HAP-1 (cell line): ENCODE results near the gene CFAP70.

Source experiments
- DNase-seq, 2 experiments: peaks; one replicate each; pipeline ENCODE4 v3.0.0-alpha.2; 2016 to 2020; ENCODE audit warnings: low spot score in 2 of 2
- H3K27me3 ChIP-seq: fragments of 250-450 bp; sonication (Bioruptor Pico); 2 replicates; pipeline ENCODE4 v1.5.1; 2020; ENCODE audit warnings: low read depth, mild to moderate bottlenecking, moderate library complexity
- H3K36me3 ChIP-seq: fragments of 250-450 bp; sonication (Bioruptor Pico); replicated peaks from 2 replicates; pipeline ENCODE4 v1.5.1; 2020; ENCODE audit warnings: mild to moderate bottlenecking
- H3K4me1 ChIP-seq: fragments of 250-450 bp; sonication (Bioruptor Pico); 2 replicates; pipeline ENCODE4 v1.5.1; 2020; ENCODE audit warnings: mild to moderate bottlenecking
- H3K4me3 ChIP-seq: fragments of 250-450 bp; sonication (Bioruptor Pico); 2 replicates; pipeline ENCODE4 v1.5.1; 2020; ENCODE audit warnings: mild to moderate bottlenecking, moderate library complexity
- H3K9me3 ChIP-seq: fragments of 250-450 bp; sonication (Bioruptor Pico); 2 replicates; pipeline ENCODE4 v1.5.1; 2020; ENCODE audit warnings: mild to moderate bottlenecking, moderate library complexity
- in situ Hi-C: fragments of 300-500 bp; cut with MboI; formaldehyde crosslinking; loops from 3 replicates; pipeline ENCODE4 v1.14.3; 2020; ENCODE audit warnings: low sequenced_read_pairs, inconsistent platforms, mixed read lengths

The CFAP70 gene

GRCh38 chr10:73209705-73210104 is 149.0 kb downstream of the CFAP70 start:
- H3K4me1 ChIP-seq, result no peaks in the 10 kb centered on the region
- 0 out of 2 replicates have a peak, but pooled peaks cover 3% of the 10 kb centered on the region for H3K36me3 ChIP-seq
- in situ Hi-C loops, result no loop called here
- no peak for DNase-seq
- no peaks in the 10 kb centered on the region for H3K27me3 ChIP-seq
- H3K4me3 ChIP-seq, result no peak overlapping the region
- peaks cover 7% of the 10 kb centered on the region; the same call in 1 of the 2 replicates for H3K9me3 ChIP-seq

- in situ Hi-C loops, result no loop called here
- Histone ChIP-seq H3K4me3 (no peak overlapping the region), H3K4me1 (no peaks in the 10 kb centered on the region), H3K9me3 (peaks cover 7% of the 10 kb centered on the region; the same call in 1 of the 2 replicates), H3K36me3 (0 out of 2 replicates have a peak, but pooled peaks cover 3% of the 10 kb centered on the region), H3K27me3 (no peaks in the 10 kb centered on the region)
- DNase-seq, result no peak
Measured at GRCh38 chr10:73207883-73208282, 150.8 kb downstream of the CFAP70 start.

- Histone ChIP-seq H3K9me3 (peaks cover 7% of the 10 kb centered on the region; the same call in 1 of the 2 replicates), H3K4me1 (no peaks in the 10 kb centered on the region), H3K27me3 (no peaks in the 10 kb centered on the region), H3K36me3 (0 out of 2 replicates have a peak, but pooled peaks cover 3% of the 10 kb centered on the region), H3K4me3 (no peak overlapping the region)
- in situ Hi-C loops, result no loop called here
- no peak for DNase-seq
Measured at GRCh38 chr10:73206385-73206784, 152.3 kb downstream of the CFAP70 start.

- Histone ChIP-seq H3K36me3 (0 out of 2 replicates have a peak, but pooled peaks cover 3% of the 10 kb centered on the region), H3K4me1 (no peaks in the 10 kb centered on the region), H3K4me3 (no peak overlapping the region), H3K9me3 (peaks cover 7% of the 10 kb centered on the region; the same call in 1 of the 2 replicates), H3K27me3 (no peaks in the 10 kb centered on the region)
- in situ Hi-C loops, result no loop called here
- no peak for DNase-seq
Measured at GRCh38 chr10:73205890-73206289, 152.8 kb downstream of the CFAP70 start.

- peaks cover 7% of the 10 kb centered on the region; the same call in 1 of the 2 replicates for H3K9me3 ChIP-seq
- H3K27me3 ChIP-seq, result no peaks in the 10 kb centered on the region
- no peaks in the 10 kb centered on the region for H3K4me1 ChIP-seq
- H3K36me3 ChIP-seq, result 0 out of 2 replicates have a peak, but pooled peaks cover 1% of the 10 kb centered on the region
- in situ Hi-C loops, result no loop called here
- no peak for DNase-seq
- no peak overlapping the region for H3K4me3 ChIP-seq
Measured at GRCh38 chr10:73205081-73205480, 153.6 kb downstream of the CFAP70 start.
